HG03342 (cell line): ENCODE results near the gene PRELP.
"Not testable (repeated sequence)": the region's sequence is repeated elsewhere in the genome, so short reads cannot be mapped to it uniquely, and the experiment has no call there.

Source experiments
- ATAC-seq: cut with Tn5 transposase; IDR thresholded peaks from one replicate; pipeline ENCODE4 v1.9.1; 2021; ENCODE audit warnings: mild to moderate bottlenecking, moderate library complexity; ENCODE audit not compliant: unreplicated experiment

Gene PRELP

GRCh38 chr1:203475012-203475981 lies at the start of gene PRELP:
Gene PRELP, plus strand, starts transcription at chr1:203475806. Its CDS starts 7,379 bp downstream, at chr1:203483185.
- ATAC-seq, result no peak

- no peak for ATAC-seq
Measured at GRCh38 chr1:203426366-203426765, 49.2 kb upstream of the PRELP start.

GRCh38 chr1:203426870-203427269 lies 48.7 kb upstream of the PRELP start:
- ATAC-seq, result no peak

GRCh38 chr1:203427451-203427850 lies 48.2 kb upstream of the PRELP start:
- no peak for ATAC-seq

- no peak for ATAC-seq
Measured at GRCh38 chr1:203428981-203429599, 46.5 kb upstream of the PRELP start.

GRCh38 chr1:203435615-203436014 lies 40.0 kb upstream of the PRELP start:
- no peak for ATAC-seq

- ATAC-seq, result no peak
Measured at GRCh38 chr1:203437696-203438315, 37.8 kb upstream of the PRELP start.

GRCh38 chr1:203439131-203439730 lies 36.4 kb upstream of the PRELP start:
- ATAC-seq, result no peak

GRCh38 chr1:203440771-203441170 lies 34.8 kb upstream of the PRELP start:
- no peak for ATAC-seq

GRCh38 chr1:203441766-203442165 lies 33.8 kb upstream of the PRELP start:
- no peak for ATAC-seq

- ATAC-seq, result no peak
Measured at GRCh38 chr1:203442821-203443220, 32.8 kb upstream of the PRELP start.

- no peak for ATAC-seq
Measured at GRCh38 chr1:203443296-203443695, 32.3 kb upstream of the PRELP start.

- no peak for ATAC-seq
Measured at GRCh38 chr1:203444171-203444576, 31.4 kb upstream of the PRELP start.

- no peak for ATAC-seq
Measured at GRCh38 chr1:203447151-203447550, 28.5 kb upstream of the PRELP start.

GRCh38 chr1:203447598-203447997 lies 28.0 kb upstream of the PRELP start:
- ATAC-seq, result not testable (repeated sequence)

- no peak for ATAC-seq
Measured at GRCh38 chr1:203448521-203449061, 27.0 kb upstream of the PRELP start.

- no peak for ATAC-seq
Measured at GRCh38 chr1:203450001-203450400, 25.6 kb upstream of the PRELP start.

GRCh38 chr1:203450479-203451149 lies 25.0 kb upstream of the PRELP start:
- no peak for ATAC-seq

GRCh38 chr1:203451836-203452784 lies 23.5 kb upstream of the PRELP start:
- no peak for ATAC-seq
